GM18520 (cell line): ENCODE measurements around the gene ANKRD40.
"Not testable (repeated sequence)": the region's sequence is repeated elsewhere in the genome, so short reads cannot be mapped to it uniquely, and the experiment has no call there.

Experiments used
- ATAC-seq: cut with Tn5 transposase; IDR thresholded peaks from one replicate; pipeline ENCODE4 v1.9.1; 2021; ENCODE audit not compliant: unreplicated experiment

Gene ANKRD40

GRCh38 chr17:50686494-50687199 lies 21.1 kb downstream of the ANKRD40 start:
- no peak for ATAC-seq

- ATAC-seq = no peak
These were observed 21.8 kb downstream of the ANKRD40 start for GRCh38 chr17:50685691-50686493.

GRCh38 chr17:50685334-50685665 lies 22.4 kb downstream of the ANKRD40 start:
- no peak for ATAC-seq

GRCh38 chr17:50684612-50685333 lies 22.9 kb downstream of the ANKRD40 start:
- no peak for ATAC-seq

- ATAC-seq = no peak
These were observed 23.5 kb downstream of the ANKRD40 start for GRCh38 chr17:50684288-50684611.

- ATAC-seq = no peak
These were observed 24.1 kb downstream of the ANKRD40 start for GRCh38 chr17:50683434-50684287.

GRCh38 chr17:50682938-50683337 lies 24.8 kb downstream of the ANKRD40 start:
- no peak for ATAC-seq

GRCh38 chr17:50682441-50682840 lies 25.3 kb downstream of the ANKRD40 start:
- no peak for ATAC-seq

GRCh38 chr17:50681263-50682200 lies 26.2 kb downstream of the ANKRD40 start:
- ATAC-seq = no peak

- ATAC-seq = not testable (repeated sequence)
These were observed 27.0 kb downstream of the ANKRD40 start for GRCh38 chr17:50680543-50681262.

- no peak for ATAC-seq
These were observed 27.6 kb downstream of the ANKRD40 start for GRCh38 chr17:50680126-50680525.

GRCh38 chr17:50679008-50679544 lies 28.6 kb downstream of the ANKRD40 start:
- ATAC-seq = no peak

- no peak for ATAC-seq
These were observed 29.8 kb downstream of the ANKRD40 start for GRCh38 chr17:50677851-50678375.

GRCh38 chr17:50676065-50676975 lies 31.4 kb downstream of the ANKRD40 start:
- ATAC-seq = no peak

- no peak for ATAC-seq
These were observed 32.1 kb downstream of the ANKRD40 start for GRCh38 chr17:50675627-50676026.

- no peak for ATAC-seq
These were observed 32.5 kb downstream of the ANKRD40 start for GRCh38 chr17:50675190-50675589.

GRCh38 chr17:50672831-50673551 lies 34.7 kb downstream of the ANKRD40 start:
- ATAC-seq = no peak
